GM04503 (cell line): ENCODE data around the gene CNDP1.
"Not testable (repeated sequence)": the region's sequence is repeated elsewhere in the genome, so short reads cannot be mapped to it uniquely, and the experiment has no call there.

Experiments
- DNase-seq: peaks from one replicate; pipeline ENCODE4 v3.0.0-alpha.2; 2012; ENCODE audit warnings: low read depth

Gene CNDP1

DNA sequence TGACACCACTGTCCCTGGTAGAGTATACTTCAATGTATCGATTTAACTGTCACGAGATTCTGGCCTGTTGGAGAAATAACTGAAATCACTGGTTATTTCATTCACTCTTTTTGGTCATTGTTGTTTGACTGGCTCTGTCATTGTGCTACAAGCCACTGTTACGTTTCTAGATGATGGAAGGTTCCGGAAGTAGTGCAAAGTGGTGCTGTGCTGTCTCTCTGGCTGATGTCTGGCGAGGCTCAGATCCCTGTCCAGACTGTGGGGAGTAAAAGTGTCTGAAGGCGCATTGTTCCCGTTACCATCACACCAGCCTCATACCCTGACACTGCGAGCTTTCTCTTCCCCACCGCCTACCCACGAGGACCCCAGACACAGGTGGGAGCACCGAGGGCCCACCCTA is 11.7 kb downstream of the CNDP1 start:
- no peak for DNase-seq

DNA sequence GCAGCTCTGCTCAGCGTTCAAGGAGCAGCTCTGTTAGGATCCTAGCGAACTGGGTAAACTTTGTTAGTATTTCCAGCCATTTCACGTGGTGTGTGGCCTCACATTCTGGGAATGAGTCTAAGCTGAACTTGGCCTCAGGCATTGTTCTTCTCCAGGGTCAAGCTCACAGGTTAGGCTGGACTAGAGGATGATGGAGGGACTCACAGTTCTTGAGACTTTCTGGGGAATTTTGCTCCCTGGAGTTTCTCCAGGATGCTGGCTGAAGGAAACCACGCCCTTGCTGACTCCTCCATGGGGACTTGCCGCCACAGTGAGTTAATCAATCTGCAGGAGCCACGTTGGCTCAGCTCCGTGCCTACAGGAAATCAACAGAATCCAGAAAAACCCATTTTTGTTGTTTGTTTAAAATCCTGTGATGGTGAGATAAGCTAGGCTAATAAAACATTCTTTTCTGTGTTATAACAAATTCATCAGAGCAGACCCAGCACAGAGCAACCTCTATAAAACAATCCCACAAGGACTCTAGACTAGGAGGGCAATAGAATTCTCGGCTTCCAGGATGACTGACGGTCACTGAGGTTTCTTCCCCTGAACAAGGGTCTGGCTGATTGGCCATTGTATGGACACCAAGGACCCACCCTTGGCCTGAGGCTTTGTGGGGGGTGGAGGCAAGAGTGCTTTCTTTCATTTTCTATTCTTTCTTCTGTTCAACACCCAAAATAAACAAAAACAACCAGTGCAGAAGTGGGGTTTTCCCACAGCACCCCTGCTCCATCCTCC is 12.6 kb downstream of the CNDP1 start:
- DNase-seq = no peak

DNA sequence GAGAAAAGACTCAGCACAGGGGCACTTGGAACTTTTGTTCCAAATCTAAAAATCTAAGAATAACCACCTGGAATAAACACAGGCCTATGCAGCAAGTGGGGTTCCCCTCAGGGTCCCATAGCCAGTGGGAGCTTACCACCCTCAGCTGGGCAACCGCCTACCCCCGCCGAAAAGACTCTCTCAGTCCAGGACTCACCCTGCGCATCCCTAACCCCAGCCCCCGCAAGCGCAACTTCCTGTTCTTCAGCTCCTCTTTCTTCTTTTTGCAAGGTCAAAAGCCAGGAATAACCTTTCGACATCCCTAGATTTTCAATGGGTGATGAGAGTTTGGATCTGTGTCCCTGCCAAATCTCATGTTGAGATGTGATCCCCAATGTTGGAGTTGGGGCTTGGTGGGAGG is 13.6 kb downstream of the CNDP1 start:
- DNase-seq = no peak

DNA sequence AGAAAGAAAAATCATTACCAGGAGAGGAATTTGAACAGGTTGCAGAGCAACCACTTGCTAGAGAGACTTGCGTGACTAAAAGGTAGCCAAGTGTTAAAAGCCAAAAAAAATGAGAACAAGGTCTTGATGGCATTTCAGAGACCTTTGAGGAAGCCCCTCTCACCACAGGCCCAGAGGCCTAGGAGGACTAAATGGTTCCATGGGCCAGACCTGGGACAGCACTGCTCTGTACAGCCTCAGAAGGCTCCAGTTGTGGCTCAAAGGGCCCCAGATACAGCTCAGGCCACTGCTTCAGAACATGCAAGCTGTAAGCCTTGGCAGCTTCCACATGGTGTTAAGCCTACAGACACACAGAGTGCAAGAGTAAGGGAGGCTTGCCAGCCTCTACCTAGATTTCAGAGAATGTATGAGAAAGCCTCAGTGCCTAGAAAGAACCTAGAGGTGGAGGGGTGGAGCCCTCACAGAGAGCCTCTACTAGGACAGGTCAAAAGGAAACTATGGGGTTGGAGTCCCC is 15.3 kb downstream of the CNDP1 start:
- no peak for DNase-seq

GRCh38 chr18:74550886-74551285 is 16.6 kb downstream of the CNDP1 start:
- DNase-seq = no peak

GRCh38 chr18:74551452-74551851 is 17.2 kb downstream of the CNDP1 start:
- DNase-seq = no peak

DNA sequence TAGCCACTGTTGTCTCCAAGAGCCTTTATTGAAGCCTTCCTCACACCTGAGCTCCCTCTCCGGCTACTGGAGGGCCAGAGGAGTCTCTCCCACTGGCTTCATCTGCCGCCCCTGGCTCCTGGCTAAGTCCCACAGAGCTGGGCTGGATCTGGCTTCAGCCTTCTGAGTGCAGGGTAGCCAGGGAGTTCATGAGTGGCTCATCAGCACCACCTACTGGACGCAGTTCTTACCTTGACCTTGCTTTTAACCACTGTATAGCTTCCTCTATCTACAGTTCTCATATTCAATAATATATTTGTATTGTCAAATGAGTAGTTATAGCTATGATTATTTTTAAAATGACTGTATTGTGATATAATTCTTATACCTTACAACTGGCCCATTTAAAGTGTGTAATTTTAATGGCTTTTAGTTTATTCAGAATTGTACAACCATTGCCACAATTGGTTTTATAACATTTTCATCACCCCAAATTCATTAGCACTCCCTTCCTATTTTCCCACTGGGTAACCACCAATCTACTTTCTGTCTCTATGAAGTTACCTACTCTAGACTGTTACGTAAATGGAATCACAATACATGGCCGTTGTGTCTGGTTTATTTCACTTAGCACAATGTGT is 17.7 kb downstream of the CNDP1 start:
- DNase-seq = peak; percentile 27

GRCh38 chr18:74556126-74556525 is 21.8 kb downstream of the CNDP1 start:
- DNase-seq = no peak

DNA sequence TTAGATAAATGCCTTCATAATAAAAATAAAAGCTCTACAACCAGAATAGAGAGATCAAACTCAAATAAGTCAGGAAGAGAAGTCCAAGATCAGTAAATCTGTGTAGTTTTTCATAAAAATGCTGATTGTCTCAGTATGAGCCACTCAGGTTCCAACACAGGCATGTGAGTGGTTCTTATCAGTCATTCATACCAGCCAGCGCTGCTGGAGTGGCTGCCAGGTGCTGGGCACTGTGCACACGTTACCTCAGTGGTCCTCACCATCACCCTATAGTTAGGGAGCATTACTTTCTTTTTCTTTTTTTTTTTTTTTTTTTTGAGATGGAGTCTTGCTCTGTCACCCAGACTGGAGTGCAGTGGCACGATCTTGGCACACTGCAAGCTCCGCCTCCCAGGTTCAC is 23.8 kb downstream of the CNDP1 start:
- DNase-seq = no peak

DNA sequence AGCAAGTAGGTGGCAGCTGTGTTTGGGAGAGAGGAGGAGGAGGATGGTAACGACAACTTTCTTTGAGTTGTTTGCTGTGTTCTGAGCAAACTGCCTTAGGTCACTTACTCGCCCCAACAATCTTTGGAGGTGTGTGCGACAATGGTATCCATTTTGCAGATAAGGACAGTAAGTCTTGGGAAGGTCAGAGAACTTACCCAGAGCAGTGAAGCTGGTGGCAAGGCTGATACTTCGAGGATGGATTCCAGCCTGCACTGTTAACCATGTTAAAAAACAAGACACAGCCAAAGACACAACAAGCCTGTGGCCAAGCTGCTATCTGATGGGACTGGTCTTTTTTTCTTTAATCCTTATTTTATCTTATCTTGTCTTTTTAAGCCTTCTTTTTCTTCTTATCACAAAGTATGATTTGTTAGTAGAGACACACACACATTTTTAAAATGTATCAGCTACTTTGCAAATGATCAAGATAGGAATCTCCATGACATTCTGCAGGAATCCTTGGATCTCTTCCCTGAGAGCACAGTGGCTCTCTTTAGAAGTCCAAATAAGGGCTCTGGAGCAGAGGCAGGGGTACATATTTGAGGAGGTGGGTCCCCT is 27.9 kb downstream of the CNDP1 start:
- DNase-seq = no peak

GRCh38 chr18:74562775-74563174 is 28.5 kb downstream of the CNDP1 start:
- no peak for DNase-seq

GRCh38 chr18:74563999-74564398 is 29.7 kb downstream of the CNDP1 start:
- DNase-seq = no peak

DNA sequence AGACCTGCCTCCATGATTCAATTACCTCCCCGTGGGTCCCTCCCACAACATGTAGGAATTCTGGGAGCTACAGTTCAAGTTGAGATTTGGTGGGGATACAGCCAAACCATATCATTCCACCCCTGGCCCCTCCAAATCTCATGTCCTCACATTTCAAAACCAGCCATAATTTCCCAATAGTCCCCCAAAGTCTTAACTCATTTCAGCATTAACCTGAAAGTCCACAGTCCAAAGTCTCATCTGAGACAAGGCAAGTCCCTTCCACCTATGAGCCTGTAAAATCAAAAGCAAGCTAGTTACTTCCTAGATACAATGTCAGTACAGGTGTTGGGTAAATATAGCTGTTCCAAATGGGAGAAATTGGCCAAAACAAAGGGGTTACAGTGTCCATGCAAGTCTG is 30.9 kb downstream of the CNDP1 start:
- DNase-seq = not testable (repeated sequence)

DNA sequence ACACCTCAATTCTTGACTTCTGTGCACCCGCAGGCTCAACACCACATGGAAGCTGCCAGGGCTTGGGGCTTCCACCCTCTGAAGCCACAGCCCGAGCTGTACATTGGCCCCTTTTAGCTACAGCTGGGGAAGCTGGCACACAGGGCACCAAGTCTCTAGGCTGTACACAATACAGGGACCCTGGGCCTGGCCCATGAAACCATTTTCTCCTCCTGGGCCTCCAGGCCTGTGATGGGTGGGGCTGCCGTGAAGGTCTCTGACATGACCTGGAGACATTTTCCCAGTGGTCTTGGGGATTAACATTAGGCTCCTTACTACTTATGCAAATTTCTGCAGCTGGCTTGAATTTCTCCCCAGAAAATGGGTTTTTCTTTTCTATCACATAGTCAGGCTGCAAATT is 31.7 kb downstream of the CNDP1 start:
- DNase-seq = not testable (repeated sequence)

DNA sequence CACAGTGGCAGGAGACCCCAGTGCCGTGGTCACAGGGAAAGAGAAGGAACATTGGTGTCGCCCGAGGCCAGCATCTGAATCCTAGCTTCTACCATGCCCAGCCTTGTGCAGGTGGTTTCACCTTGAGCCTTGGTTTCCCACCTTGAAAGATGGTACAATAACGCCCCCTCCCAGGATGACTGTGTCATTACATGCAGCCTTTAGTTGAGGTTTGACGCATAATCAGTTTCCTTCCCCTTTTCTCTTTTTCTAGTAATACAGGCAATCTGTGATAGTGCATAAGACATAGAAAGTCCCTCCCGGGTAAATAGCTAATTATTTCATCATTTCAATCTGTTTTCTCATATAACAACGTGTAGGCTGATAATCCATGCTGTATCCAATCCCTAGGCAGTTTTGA is 33.5 kb downstream of the CNDP1 start:
- DNase-seq = no peak

DNA sequence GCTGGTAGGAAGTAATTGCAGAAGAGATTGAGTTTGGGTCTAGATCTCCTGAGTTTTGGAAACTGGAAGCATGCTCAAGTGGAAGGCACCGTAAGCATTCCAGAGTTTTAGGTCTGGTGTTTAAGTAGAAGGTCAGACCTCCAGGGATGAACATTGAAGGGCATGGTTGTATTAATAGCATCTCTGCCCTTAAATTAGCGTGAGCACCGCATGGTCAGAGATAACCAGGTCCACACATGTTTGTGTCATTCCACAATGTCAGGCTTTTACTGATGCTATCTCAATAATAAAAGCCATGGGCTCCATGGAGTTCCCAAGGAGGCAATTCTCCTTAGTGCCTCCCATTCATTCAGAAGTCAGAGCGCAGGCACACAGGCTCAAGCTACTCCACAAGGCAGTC is 35.1 kb downstream of the CNDP1 start:
- no peak for DNase-seq

DNA sequence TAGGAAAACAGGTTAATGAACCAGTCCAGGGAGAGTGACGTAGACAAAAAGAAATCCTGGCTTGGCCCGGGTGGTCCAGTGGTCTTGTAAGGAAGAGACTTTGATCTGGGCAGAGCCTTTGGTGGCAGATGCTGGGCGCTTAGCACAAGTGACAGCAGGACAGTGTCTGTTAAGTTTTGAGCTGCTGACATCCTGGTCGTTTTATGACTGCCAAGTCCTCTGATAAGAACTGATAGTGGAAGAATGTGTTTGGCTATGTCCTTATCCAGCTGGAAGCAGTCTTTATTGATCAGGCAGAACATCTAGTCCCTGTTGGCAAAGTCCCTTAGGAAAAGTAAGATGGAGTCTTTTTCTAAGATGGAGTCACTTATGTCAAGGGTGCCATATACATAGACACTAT is 36.0 kb downstream of the CNDP1 start:
- no peak for DNase-seq

- DNase-seq = no peak
Observed at GRCh38 chr18:74571895-74572680, 37.8 kb downstream of the CNDP1 start.

GRCh38 chr18:74573053-74573452 is 38.8 kb downstream of the CNDP1 start:
- no peak for DNase-seq

DNA sequence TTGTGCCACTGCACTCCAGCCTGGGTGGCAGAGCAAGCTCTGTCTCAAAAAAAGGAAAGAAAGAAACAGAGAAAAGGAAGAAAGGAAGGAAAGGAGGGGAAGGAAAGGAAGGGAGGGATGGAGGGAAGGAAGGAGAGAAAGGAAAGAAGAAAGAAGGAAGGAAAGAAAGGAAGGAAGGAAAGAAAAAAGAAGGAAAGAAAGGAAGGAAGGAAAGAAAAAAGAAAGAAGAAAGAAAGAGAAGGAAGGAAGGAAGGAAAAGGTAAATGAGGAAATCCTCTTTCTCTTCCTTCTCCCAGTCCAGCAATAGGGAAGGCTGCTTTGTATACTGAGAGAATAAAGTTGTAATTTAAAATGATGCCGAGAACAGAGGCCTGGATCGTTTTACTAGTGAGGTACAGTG is 40.6 kb downstream of the CNDP1 start:
- DNase-seq = no peak

DNA sequence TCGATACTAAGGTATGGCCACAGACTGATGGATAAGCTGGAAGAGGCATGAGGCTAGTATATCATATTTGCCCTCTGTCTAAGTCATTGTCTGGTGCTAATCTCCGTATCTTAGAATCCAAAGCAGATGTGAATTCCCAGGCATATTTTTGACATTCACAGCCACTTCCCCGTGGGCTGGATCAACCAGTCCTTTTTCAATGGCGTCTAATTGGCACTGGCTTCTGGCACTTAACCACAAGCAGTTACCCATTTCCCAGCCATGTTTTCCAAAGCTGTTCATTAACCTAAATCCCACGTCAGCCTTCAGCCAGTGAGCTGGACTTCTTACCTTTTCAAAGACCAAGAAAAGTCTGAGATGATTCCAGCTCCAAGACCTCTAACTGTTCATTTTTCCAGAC is 42.7 kb downstream of the CNDP1 start:
- DNase-seq = no peak

- no peak for DNase-seq
Observed at GRCh38 chr18:74579496-74580065, 45.3 kb downstream of the CNDP1 start.
